Dermis lymphatic vessel endothelial cell (primary cell): ENCODE results near the gene ALKBH4. TPM values are rescaled to one million over a fixed set of nuclear protein-coding genes. Genes with fewer than 3 reads are reported as not detected.

Experiments
- total RNA-seq: library from RNA; depleted of rRNA; stranded (reverse); fragments of >200 nt; gene quantifications from 2 replicates; pipeline ENCODE4 v1.2.1, GENCODE V29; 2014

Gene ALKBH4, protein sequence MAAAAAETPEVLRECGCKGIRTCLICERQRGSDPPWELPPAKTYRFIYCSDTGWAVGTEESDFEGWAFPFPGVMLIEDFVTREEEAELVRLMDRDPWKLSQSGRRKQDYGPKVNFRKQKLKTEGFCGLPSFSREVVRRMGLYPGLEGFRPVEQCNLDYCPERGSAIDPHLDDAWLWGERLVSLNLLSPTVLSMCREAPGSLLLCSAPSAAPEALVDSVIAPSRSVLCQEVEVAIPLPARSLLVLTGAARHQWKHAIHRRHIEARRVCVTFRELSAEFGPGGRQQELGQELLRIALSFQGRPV
- 10.6 and 11.7 TPM in 2 replicates for total RNA-seq

DNA sequence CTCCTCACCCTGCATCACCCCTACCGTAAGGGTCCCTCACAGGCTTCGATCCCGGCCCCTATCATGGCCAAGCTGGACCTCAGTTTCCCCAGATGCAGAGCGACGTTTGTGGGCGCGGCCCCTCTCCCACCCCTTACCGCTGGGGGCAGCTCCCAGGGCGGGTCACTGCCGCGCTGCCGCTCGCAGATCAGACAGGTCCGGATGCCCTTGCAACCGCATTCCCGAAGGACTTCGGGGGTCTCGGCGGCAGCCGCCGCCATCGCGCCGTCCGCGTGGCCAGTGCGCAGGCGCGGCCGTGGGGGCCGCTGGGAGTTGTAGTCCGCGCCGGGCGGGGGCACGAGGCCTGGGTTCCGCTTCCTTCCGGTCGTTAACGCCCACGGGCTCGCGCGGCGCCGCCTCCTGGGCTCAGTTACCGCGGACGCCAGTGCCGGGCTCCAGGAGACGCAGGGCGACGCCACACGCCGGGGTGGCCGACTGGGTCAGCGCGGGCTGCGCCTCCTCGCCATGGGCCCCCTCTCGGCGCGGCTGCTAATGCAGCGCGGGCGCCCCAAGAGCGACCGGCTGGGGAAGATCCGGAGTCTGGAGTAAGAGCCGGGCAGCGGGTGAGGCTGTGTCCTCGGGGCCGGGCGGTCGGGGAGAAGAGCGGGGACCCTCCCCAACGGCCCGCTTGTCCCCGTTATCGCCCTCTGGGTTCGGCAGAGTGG, at the start of gene ALKBH4, which contains the start of gene LRWD1:
Gene ALKBH4 (minus strand): TSS at position 287 of the 704 bp plus-strand sequence. CDS start 27 bp downstream, at position 260.
Gene LRWD1 (plus strand): TSS at position 408 of the 704 bp plus-strand sequence. CDS start 97 bp downstream, at position 505.

DNA sequence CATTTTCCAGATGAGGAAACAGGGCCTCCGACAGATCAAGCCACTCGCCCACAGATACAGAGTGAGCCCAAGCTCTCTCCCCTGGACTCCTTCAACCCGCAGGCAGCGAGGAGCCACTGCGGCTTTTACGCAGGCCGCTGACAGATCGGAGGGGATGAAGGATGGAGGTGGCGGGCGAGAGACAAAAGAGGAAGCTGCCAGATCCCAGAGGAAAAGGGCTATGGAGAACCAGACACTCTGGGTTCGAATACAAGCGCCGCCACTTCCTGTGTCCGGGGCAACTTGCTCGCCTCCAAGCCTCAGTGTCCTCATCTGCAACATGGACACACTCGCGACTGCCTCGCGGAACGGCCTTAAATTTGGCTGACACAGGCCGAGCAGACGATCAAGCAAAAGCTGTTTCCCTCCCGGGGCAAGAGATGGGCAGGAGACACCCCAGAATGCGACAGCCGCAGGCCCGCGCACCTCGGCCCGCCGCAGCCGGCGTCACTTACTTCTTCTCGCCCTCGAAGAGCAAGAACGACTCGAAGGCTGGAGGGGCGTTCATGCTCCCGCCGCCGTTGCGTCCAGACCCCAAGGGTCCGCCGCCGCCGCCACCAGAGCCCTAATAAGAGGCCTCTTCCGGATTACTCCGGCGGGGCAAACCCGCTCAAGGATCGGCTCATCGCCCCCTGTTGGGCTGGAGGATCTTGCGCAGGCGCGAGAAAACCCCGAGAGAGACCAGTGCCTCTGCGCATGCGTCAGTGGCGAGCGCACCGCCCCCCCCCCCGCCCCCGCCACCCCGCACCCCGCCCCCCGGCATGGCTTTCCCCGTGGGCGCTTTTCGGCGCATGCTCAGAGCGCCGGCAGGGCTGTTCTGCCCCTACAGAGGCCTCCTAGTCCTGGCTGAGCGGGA, 13.9 kb upstream of the ALKBH4 start, which contains the start of gene POLR2J:
Gene POLR2J (minus strand): TSS at position 609 of the 895 bp plus-strand sequence. CDS start 62 bp downstream, at position 547.

DNA sequence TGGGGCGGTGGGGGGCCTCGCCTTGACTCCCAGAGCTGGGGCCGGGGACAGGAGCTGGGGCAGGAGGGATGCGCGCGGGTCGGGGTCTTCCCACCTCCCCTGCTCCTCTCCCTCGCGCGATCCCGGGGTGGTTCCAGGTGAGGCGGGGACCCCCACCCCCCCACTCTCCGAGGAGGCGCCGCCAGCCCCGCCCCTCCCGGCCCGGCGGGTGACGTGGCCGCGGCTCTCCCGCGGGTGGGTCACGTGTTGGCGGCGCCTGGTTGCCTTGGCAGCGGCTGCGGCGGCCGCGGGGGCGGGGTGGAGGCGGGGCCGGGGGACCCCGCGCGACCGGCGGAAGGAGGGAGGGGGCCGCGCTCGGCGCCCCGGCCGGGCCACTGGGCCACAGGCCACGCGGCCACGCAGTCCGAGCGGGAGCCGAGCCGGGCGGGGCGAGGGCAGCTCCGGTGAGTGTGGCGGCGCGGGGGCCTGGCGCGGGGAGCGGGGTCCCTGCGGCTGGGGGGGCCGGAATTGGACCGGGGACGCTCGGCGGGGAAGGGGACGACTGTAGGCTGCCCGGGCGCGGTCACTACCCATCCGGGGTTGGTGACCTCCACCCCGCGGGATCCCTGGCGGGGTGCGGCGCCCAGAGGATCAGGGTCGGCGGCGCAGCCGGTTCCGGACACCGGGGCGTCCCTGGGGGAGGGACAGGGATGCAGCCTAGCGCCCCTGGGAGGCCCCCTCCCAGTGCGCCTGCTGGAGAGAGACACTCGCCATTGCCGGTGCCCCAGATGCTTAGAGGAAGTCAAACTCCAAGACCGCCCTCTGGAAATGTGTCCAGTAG, 31.2 kb downstream of the ALKBH4 start, which contains the start of gene ORAI2:
Gene ORAI2 (plus strand): TSS at position 357 of the 820 bp plus-strand sequence. CDS start 5,382 bp downstream, outside the sequence.

Other genes starting within 250 kb of the ALKBH4 start
- 0.52 and 0.76 TPM in 2 replicates for gene SH2B2, start 178.0 kb downstream of the ALKBH4 start, total RNA-seq
- gene SPDYE6, start 108.4 kb downstream of the ALKBH4 start, total RNA-seq = not detected in 2 replicates
- gene PRKRIP1, start 68.5 kb downstream of the ALKBH4 start, total RNA-seq = 11.6 and 12.1 TPM in 2 replicates
- gene ORAI2, start 31.3 kb downstream of the ALKBH4 start, total RNA-seq = 64.6 and 67.6 TPM in 2 replicates
- gene LRWD1, start 121 bp upstream of the ALKBH4 start, total RNA-seq = 16.1 and 18.1 TPM in 2 replicates
- 24.5 and 27.6 TPM in 2 replicates for gene POLR2J, start 14.1 kb upstream of the ALKBH4 start, total RNA-seq
- 1.1 and 3.8 TPM in 2 replicates for gene RASA4B, start 52.9 kb upstream of the ALKBH4 start, total RNA-seq
- 0.60 and 2.3 TPM in 2 replicates for gene UPK3BL2, start 78.8 kb upstream of the ALKBH4 start, total RNA-seq
- gene SPDYE2, start 86.4 kb upstream of the ALKBH4 start, total RNA-seq = not detected in 2 replicates
- gene POLR2J3, start 107.7 kb upstream of the ALKBH4 start, total RNA-seq = 18.0 and 45.6 TPM in 2 replicates
- gene RASA4, start 151.9 kb upstream of the ALKBH4 start, total RNA-seq = 3.3 and 8.9 TPM in 2 replicates
- gene UPK3BL1, start 177.9 kb upstream of the ALKBH4 start, total RNA-seq = 3.9 and 9.1 TPM in 2 replicates
- not detected in 2 replicates for gene SPDYE2B, start 185.5 kb upstream of the ALKBH4 start, total RNA-seq
- 1.6 and 2.6 TPM in 2 replicates for gene POLR2J2, start 206.8 kb upstream of the ALKBH4 start, total RNA-seq